GM18517 (cell line): ENCODE measurements around the gene TPPP3.

Experiments
- ATAC-seq: cut with Tn5 transposase; IDR thresholded peaks from one replicate; pipeline ENCODE4 v1.9.1; 2021; ENCODE audit warnings: mild to moderate bottlenecking, moderate library complexity; ENCODE audit not compliant: unreplicated experiment

TPPP3 gene

GRCh38 chr16:67350324-67350723 is 43.0 kb downstream of the TPPP3 start:
- ATAC-seq = no peak

- no peak for ATAC-seq
Measured at GRCh38 chr16:67349172-67349571, 44.1 kb downstream of the TPPP3 start.

- ATAC-seq = no peak
Measured at GRCh38 chr16:67346341-67346740, 47.0 kb downstream of the TPPP3 start.

GRCh38 chr16:67345401-67345800 is 47.9 kb downstream of the TPPP3 start:
- ATAC-seq = no peak

- ATAC-seq = no peak
Measured at GRCh38 chr16:67342616-67343015, 50.7 kb downstream of the TPPP3 start.

- ATAC-seq = no peak
Measured at GRCh38 chr16:67341250-67341649, 52.0 kb downstream of the TPPP3 start.
